ENCODE results near the gene ACY1. TPM values are rescaled to one million over a fixed set of nuclear protein-coding genes. Genes with fewer than 3 reads are reported as not detected.

Gene ACY1
- total and polyA plus RNA-seq, 4 donors = 69.5 to 274 (median 238) TPM

GRCh38 chr3:51986010-51986947 is 2.9 kb downstream of the ACY1 start:
- TF ChIP-seq HNF4A (conservative IDR thresholded peaks at IDR 0.05) = peak; percentile 66 to 80
- no peak for TF ChIP-seq NR2F2 (IDR thresholded peaks at IDR 0.05)
- no peak for TF ChIP-seq RAD21 (IDR thresholded peaks at IDR 0.05)
- TF ChIP-seq SP1 (IDR thresholded peaks at IDR 0.05) = peak; percentile 35
- TF ChIP-seq HNF4G (IDR thresholded peaks at IDR 0.05) = no peak
- no peak for TF ChIP-seq CTCF (IDR thresholded peaks at IDR 0.05; ENCODE audit: low read depth, low read length, missing input control)
- TF ChIP-seq GABPA (IDR thresholded peaks at IDR 0.05 in 1 of 2, conservative IDR thresholded peaks at IDR 0.05 in 1 of 2) = no peak
- TF ChIP-seq JUND (IDR thresholded peaks at IDR 0.05) = no peak
- no peak for TF ChIP-seq MAX (IDR thresholded peaks at IDR 0.05)
- TF ChIP-seq YY1 (IDR thresholded peaks at IDR 0.05) = no peak
- TF ChIP-seq, protein P1, sequence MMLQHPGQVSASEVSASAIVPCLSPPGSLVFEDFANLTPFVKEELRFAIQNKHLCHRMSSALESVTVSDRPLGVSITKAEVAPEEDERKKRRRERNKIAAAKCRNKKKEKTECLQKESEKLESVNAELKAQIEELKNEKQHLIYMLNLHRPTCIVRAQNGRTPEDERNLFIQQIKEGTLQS (IDR thresholded peaks at IDR 0.05) = no peak
- no peak for TF ChIP-seq EGR1 (IDR thresholded peaks at IDR 0.05; ENCODE audit: low read depth in 2 of 2)
- TF ChIP-seq FOXA1 (IDR thresholded peaks at IDR 0.05) = no peak
- TF ChIP-seq, protein P2, sequence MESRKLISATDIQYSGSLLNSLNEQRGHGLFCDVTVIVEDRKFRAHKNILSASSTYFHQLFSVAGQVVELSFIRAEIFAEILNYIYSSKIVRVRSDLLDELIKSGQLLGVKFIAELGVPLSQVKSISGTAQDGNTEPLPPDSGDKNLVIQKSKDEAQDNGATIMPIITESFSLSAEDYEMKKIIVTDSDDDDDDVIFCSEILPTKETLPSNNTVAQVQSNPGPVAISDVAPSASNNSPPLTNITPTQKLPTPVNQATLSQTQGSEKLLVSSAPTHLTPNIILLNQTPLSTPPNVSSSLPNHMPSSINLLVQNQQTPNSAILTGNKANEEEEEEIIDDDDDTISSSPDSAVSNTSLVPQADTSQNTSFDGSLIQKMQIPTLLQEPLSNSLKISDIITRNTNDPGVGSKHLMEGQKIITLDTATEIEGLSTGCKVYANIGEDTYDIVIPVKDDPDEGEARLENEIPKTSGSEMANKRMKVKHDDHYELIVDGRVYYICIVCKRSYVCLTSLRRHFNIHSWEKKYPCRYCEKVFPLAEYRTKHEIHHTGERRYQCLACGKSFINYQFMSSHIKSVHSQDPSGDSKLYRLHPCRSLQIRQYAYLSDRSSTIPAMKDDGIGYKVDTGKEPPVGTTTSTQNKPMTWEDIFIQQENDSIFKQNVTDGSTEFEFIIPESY (IDR thresholded peaks at IDR 0.05) = no peak
- TF ChIP-seq FOXA2 (IDR thresholded peaks at IDR 0.05) = no peak
- no peak for TF ChIP-seq TAF1 (conservative IDR thresholded peaks at IDR 0.05)
- TF ChIP-seq REST (IDR thresholded peaks at IDR 0.05) = no peak
- peak in 1 of 2 donors; percentile 22 for TF ChIP-seq RXRA (IDR thresholded peaks at IDR 0.05)
- Histone ChIP-seq H3K9ac (ENCODE audit: low read depth in 1 of 2, low read length in 2 of 2) (no peak overlapping the region), H3K27ac (ENCODE audit: low read depth in 1 of 2, low read length in 2 of 2) (no peak overlapping the region), H3K36me3 (ENCODE audit: control insufficient read depth in 4 of 4, insufficient read depth in 3 of 4, low read depth in 1 of 4, low read length in 3 of 4) (peaks cover 0 to 6% (median 4%) of the 10 kb centered on the region in 4 donors), H3K4me1 (ENCODE audit: control insufficient read depth in 4 of 4, insufficient read depth in 4 of 4, low read length in 3 of 4) (peaks cover 5 to 38% (median 23%) of the 10 kb centered on the region in 4 donors), H3K4me3 (ENCODE audit: low read depth in 1 of 3, low read length in 3 of 3) (no peak overlapping the region), H3K27me3 (ENCODE audit: control insufficient read depth in 4 of 4, insufficient read depth in 4 of 4, low read length in 3 of 4) (no peaks in the 10 kb centered on the region), H3K9me3 (ENCODE audit: control insufficient read depth in 4 of 4, low read length in 3 of 4) (no peaks in the 10 kb centered on the region)
- WGBS = 80% methylated on average over 12 of the region's 12 CpGs
- DNase-seq (ENCODE audit: low spot score) = no peak
